GM19351 (cell line): Measurements from ENCODE around the gene DUSP16.

Source experiments
- ATAC-seq: cut with Tn5 transposase; IDR thresholded peaks from one replicate; pipeline ENCODE4 v1.9.1; 2021; ENCODE audit warnings: mild to moderate bottlenecking, moderate library complexity; ENCODE audit not compliant: unreplicated experiment

The DUSP16 gene

GRCh38 chr12:12446786-12447185 lies 115.9 kb downstream of the DUSP16 start:
- no peak for ATAC-seq

GRCh38 chr12:12445882-12446181 lies 116.8 kb downstream of the DUSP16 start:
- ATAC-seq, result no peak

- no peak for ATAC-seq
Observed at GRCh38 chr12:12445165-12445881, 117.3 kb downstream of the DUSP16 start.

- no peak for ATAC-seq
Observed at GRCh38 chr12:12443431-12443878, 119.2 kb downstream of the DUSP16 start.

- no peak for ATAC-seq
Observed at GRCh38 chr12:12442548-12443071, 120.1 kb downstream of the DUSP16 start.

GRCh38 chr12:12441843-12442461 lies 120.7 kb downstream of the DUSP16 start:
- ATAC-seq, result no peak

- no peak for ATAC-seq
Observed at GRCh38 chr12:12441429-12441807, 121.2 kb downstream of the DUSP16 start.

GRCh38 chr12:12440784-12441428 lies 121.8 kb downstream of the DUSP16 start:
- ATAC-seq, result no peak

GRCh38 chr12:12439636-12440035 lies 123.0 kb downstream of the DUSP16 start:
- no peak for ATAC-seq

GRCh38 chr12:12436831-12437345 lies 125.8 kb downstream of the DUSP16 start:
- ATAC-seq, result no peak

GRCh38 chr12:12433203-12433731 lies 129.4 kb downstream of the DUSP16 start:
- no peak for ATAC-seq

- no peak for ATAC-seq
Observed at GRCh38 chr12:12432364-12432763, 130.3 kb downstream of the DUSP16 start.

GRCh38 chr12:12428961-12429657 lies 133.6 kb downstream of the DUSP16 start:
- no peak for ATAC-seq

GRCh38 chr12:12428047-12428446 lies 134.6 kb downstream of the DUSP16 start:
- no peak for ATAC-seq

GRCh38 chr12:12427568-12427967 lies 135.1 kb downstream of the DUSP16 start:
- no peak for ATAC-seq

GRCh38 chr12:12425616-12426015 lies 137.0 kb downstream of the DUSP16 start:
- ATAC-seq, result no peak

- ATAC-seq, result no peak
Observed at GRCh38 chr12:12425001-12425400, 137.7 kb downstream of the DUSP16 start.
